HL-60 (cell line): ENCODE measurements around the gene TTC17.

Experiments used
- CTCF ChIP-seq: IDR thresholded peaks from one replicate; pipeline ENCODE4 v1.5.1; 2011; ENCODE audit warnings: low read length, control low read depth, inconsistent platforms; ENCODE audit not compliant: insufficient read depth
- POLR2AphosphoS5 ChIP-seq: IDR thresholded peaks from 2 replicates; pipeline ENCODE4 v1.6.1; 2012; ENCODE audit warnings: low read depth

- TF ChIP-seq CTCF (no peak), POLR2AphosphoS5 (no peak)
These were observed 8.9 kb downstream of the TTC17 start for GRCh38 chr11:43367382-43368178.
